Measurements from ENCODE around the gene COX7A2.

DNA sequence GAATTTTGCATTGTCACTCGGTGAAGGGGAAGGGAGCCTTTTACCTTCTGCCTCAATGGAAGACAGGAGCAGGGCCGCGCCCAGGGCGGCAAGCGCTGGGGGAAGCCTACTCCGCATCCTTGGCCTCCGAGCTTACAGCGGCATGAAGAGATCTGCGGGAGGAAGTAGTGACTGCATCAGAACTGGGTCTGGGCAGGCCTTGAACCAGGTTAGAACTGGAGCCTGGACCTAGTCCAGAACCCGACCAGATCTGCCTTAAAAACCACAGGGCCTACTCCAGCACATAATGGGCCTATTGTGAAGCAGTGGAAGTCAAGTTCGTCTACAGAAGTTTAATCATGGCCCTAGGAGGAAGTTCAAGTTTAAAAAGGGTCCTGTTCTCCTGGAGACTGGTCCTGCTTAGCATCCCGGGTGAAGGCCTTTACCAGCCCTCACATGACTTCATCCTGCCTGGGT lies 40.9 kb downstream of the COX7A2 start:
- TF ChIP-seq, protein P1, sequence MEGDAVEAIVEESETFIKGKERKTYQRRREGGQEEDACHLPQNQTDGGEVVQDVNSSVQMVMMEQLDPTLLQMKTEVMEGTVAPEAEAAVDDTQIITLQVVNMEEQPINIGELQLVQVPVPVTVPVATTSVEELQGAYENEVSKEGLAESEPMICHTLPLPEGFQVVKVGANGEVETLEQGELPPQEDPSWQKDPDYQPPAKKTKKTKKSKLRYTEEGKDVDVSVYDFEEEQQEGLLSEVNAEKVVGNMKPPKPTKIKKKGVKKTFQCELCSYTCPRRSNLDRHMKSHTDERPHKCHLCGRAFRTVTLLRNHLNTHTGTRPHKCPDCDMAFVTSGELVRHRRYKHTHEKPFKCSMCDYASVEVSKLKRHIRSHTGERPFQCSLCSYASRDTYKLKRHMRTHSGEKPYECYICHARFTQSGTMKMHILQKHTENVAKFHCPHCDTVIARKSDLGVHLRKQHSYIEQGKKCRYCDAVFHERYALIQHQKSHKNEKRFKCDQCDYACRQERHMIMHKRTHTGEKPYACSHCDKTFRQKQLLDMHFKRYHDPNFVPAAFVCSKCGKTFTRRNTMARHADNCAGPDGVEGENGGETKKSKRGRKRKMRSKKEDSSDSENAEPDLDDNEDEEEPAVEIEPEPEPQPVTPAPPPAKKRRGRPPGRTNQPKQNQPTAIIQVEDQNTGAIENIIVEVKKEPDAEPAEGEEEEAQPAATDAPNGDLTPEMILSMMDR (IDR thresholded peaks at IDR 0.05), result no peak
- TF ChIP-seq POLR2A (IDR thresholded peaks at IDR 0.05), result no peak
